ENCODE results near the gene ADGRG6.
"Not testable (repeated sequence)": the region's sequence is repeated elsewhere in the genome, so short reads cannot be mapped to it uniquely, and the experiment has no call there.

The ADGRG6 gene

GRCh38 chr6:142301651-142302391 is at the start of gene ADGRG6:
TSS of gene ADGRG6 (plus strand) at chr6:142302007. CDS start at chr6:142302330, 323 bp downstream.
- no peak for DNase-seq (ENCODE audit: low read depth in 2 of 2)

GRCh38 chr6:142254513-142254912 is 47.3 kb upstream of the ADGRG6 start:
- no peak for DNase-seq (ENCODE audit: low read depth in 2 of 2)

- DNase-seq (ENCODE audit: low read depth in 2 of 2), result no peak
Observed at GRCh38 chr6:142255785-142256184, 46.0 kb upstream of the ADGRG6 start.

GRCh38 chr6:142258305-142258704 is 43.5 kb upstream of the ADGRG6 start:
- DNase-seq (ENCODE audit: low read depth in 2 of 2), result no peak

GRCh38 chr6:142258757-142259156 is 43.0 kb upstream of the ADGRG6 start:
- no peak for DNase-seq (ENCODE audit: low read depth in 2 of 2)

- no peak for DNase-seq (ENCODE audit: low read depth in 2 of 2)
Observed at GRCh38 chr6:142260748-142261147, 41.1 kb upstream of the ADGRG6 start.

GRCh38 chr6:142262231-142262630 is 39.6 kb upstream of the ADGRG6 start:
- no peak for DNase-seq (ENCODE audit: low read depth in 2 of 2)

- DNase-seq (ENCODE audit: low read depth in 2 of 2), result no peak
Observed at GRCh38 chr6:142265476-142265875, 36.3 kb upstream of the ADGRG6 start.

GRCh38 chr6:142266060-142266459 is 35.7 kb upstream of the ADGRG6 start:
- no peak for DNase-seq (ENCODE audit: low read depth in 2 of 2)

- no peak for DNase-seq (ENCODE audit: low read depth in 2 of 2)
Observed at GRCh38 chr6:142271476-142271875, 30.3 kb upstream of the ADGRG6 start.

GRCh38 chr6:142274656-142275055 is 27.2 kb upstream of the ADGRG6 start:
- DNase-seq (ENCODE audit: low read depth in 2 of 2), result no peak

GRCh38 chr6:142275236-142276006 is 26.4 kb upstream of the ADGRG6 start:
- DNase-seq (ENCODE audit: low read depth in 2 of 2), result no peak

GRCh38 chr6:142276256-142276655 is 25.6 kb upstream of the ADGRG6 start:
- no peak for DNase-seq (ENCODE audit: low read depth in 2 of 2)

- no peak for DNase-seq (ENCODE audit: low read depth in 2 of 2)
Observed at GRCh38 chr6:142279350-142280180, 22.2 kb upstream of the ADGRG6 start.

- no peak for DNase-seq (ENCODE audit: low read depth in 2 of 2)
Observed at GRCh38 chr6:142280265-142280664, 21.5 kb upstream of the ADGRG6 start.

- no peak for DNase-seq (ENCODE audit: low read depth in 2 of 2)
Observed at GRCh38 chr6:142280927-142281326, 20.9 kb upstream of the ADGRG6 start.

GRCh38 chr6:142283138-142283537 is 18.7 kb upstream of the ADGRG6 start:
- DNase-seq (ENCODE audit: low read depth in 2 of 2), result not testable (repeated sequence)

- no peak for DNase-seq (ENCODE audit: low read depth in 2 of 2)
Observed at GRCh38 chr6:142284419-142284818, 17.4 kb upstream of the ADGRG6 start.

GRCh38 chr6:142285235-142286087 is 16.3 kb upstream of the ADGRG6 start:
- DNase-seq (ENCODE audit: low read depth in 2 of 2), result no peak

GRCh38 chr6:142286088-142286409 is 15.8 kb upstream of the ADGRG6 start:
- DNase-seq (ENCODE audit: low read depth in 2 of 2), result no peak

- no peak for DNase-seq (ENCODE audit: low read depth in 2 of 2)
Observed at GRCh38 chr6:142289687-142290086, 12.1 kb upstream of the ADGRG6 start.
